H1 (cell line): Measurements from ENCODE around the gene MOB3C. TPM values are rescaled to one million over a fixed set of nuclear protein-coding genes. Genes with fewer than 3 reads are reported as not detected.

Experiments used
- BRCA1 ChIP-seq: IDR thresholded peaks from 2 replicates; pipeline ENCODE4 v1.6.1; 2012; ENCODE audit warnings: low read depth, low read length, improper control_type of control experiment
- FOSL1 ChIP-seq: IDR thresholded peaks from 2 replicates; pipeline ENCODE4 v1.6.1; 2011; ENCODE audit warnings: mild to moderate bottlenecking, low read depth, low read length, moderate library complexity; ENCODE audit not compliant: insufficient read depth
- GTF2F1 ChIP-seq: IDR thresholded peaks from 2 replicates; pipeline ENCODE4 v1.6.1; 2012; ENCODE audit warnings: low read depth, low read length, improper control_type of control experiment, borderline replicate concordance
- POU5F1 ChIP-seq: IDR thresholded peaks from 2 replicates; pipeline ENCODE4 v1.6.1; 2011; ENCODE audit warnings: low read depth, mild to moderate bottlenecking, low read length, moderate library complexity
- RBBP5 ChIP-seq: IDR thresholded peaks from 2 replicates; pipeline ENCODE4 v1.7.1; 2012; ENCODE audit warnings: low read depth, mild to moderate bottlenecking, inconsistent platforms, low read length, moderate library complexity, borderline replicate concordance
- TAF7 ChIP-seq: optimal IDR thresholded peaks from 2 replicates; pipeline ENCODE3; 2011; ENCODE audit warnings: low read depth, mild to moderate bottlenecking, inconsistent platforms, low read length, moderate library complexity, borderline replicate concordance
- polyA plus RNA-seq, 7 experiments: library from polyadenylated mRNA; depleted of rRNA in 3 of 7; stranded (reverse) in 5 of 7; unstranded in 2 of 7; fragments of >200 nt in 5 of 7; fragments of 200-250 nt in 2 of 7; gene quantifications; 1 replicate in 5 of 7; 2 replicates in 1 of 7; 4 replicates in 1 of 7; pipeline versions ENCODE4 v1.2.1 to v1.2.3, GENCODE V29; 2011 to 2013; ENCODE audit warnings: missing spikeins in 2 of 7, mixed read lengths in 2 of 7
- total RNA-seq: library from RNA; stranded (reverse); fragmentation: NEBNext Ultra II Directional; extraction: Animal tissue kit (Norgen Biotek cat#: 25700); gene quantifications from 2 replicates; pipeline ENCODE4 v1.2.1, GENCODE V29; 2021
- TF ChIP-seq, protein P1 (sequence below): fragments of 300-600 bp; sonication (generic); IDR thresholded peaks from 2 replicates; pipeline ENCODE4 v1.7.1; 2012; ENCODE audit warnings: low read length, moderate library complexity, mild to moderate bottlenecking, inconsistent platforms; ENCODE audit not compliant: insufficient replicate concordance
- TF ChIP-seq, protein P2 (sequence below): IDR thresholded peaks from 2 replicates; pipeline ENCODE4 v1.6.1; 2012; ENCODE audit warnings: low read length, inconsistent platforms

Gene MOB3C
- total and polyA plus RNA-seq, 2 of the 8 experiments (the other 6 are each of a cell fraction or from before 2014, with no cell fraction given) = 5.8 to 6.6 TPM

DNA sequence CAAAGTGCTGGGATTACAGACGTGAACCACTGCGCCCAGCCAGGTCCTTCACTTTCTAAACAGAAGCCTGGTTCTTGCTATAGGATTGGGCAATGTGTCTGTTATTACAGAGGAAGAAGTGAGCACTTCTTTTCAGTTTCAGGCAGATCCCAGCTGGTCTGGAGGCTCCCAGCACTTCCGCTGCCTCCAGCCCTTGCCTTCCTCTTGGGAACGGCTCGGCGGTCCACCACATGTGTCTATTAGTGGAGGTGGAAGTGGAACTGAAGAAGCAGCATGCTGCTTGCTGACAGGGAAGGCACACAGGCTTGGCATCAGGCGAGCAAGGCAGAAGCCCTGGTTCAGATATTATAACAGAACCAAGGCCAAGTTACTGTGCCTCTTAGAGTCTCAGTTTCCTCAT is 29.5 kb downstream of the MOB3C start (continued):
- TF ChIP-seq, protein P1, sequence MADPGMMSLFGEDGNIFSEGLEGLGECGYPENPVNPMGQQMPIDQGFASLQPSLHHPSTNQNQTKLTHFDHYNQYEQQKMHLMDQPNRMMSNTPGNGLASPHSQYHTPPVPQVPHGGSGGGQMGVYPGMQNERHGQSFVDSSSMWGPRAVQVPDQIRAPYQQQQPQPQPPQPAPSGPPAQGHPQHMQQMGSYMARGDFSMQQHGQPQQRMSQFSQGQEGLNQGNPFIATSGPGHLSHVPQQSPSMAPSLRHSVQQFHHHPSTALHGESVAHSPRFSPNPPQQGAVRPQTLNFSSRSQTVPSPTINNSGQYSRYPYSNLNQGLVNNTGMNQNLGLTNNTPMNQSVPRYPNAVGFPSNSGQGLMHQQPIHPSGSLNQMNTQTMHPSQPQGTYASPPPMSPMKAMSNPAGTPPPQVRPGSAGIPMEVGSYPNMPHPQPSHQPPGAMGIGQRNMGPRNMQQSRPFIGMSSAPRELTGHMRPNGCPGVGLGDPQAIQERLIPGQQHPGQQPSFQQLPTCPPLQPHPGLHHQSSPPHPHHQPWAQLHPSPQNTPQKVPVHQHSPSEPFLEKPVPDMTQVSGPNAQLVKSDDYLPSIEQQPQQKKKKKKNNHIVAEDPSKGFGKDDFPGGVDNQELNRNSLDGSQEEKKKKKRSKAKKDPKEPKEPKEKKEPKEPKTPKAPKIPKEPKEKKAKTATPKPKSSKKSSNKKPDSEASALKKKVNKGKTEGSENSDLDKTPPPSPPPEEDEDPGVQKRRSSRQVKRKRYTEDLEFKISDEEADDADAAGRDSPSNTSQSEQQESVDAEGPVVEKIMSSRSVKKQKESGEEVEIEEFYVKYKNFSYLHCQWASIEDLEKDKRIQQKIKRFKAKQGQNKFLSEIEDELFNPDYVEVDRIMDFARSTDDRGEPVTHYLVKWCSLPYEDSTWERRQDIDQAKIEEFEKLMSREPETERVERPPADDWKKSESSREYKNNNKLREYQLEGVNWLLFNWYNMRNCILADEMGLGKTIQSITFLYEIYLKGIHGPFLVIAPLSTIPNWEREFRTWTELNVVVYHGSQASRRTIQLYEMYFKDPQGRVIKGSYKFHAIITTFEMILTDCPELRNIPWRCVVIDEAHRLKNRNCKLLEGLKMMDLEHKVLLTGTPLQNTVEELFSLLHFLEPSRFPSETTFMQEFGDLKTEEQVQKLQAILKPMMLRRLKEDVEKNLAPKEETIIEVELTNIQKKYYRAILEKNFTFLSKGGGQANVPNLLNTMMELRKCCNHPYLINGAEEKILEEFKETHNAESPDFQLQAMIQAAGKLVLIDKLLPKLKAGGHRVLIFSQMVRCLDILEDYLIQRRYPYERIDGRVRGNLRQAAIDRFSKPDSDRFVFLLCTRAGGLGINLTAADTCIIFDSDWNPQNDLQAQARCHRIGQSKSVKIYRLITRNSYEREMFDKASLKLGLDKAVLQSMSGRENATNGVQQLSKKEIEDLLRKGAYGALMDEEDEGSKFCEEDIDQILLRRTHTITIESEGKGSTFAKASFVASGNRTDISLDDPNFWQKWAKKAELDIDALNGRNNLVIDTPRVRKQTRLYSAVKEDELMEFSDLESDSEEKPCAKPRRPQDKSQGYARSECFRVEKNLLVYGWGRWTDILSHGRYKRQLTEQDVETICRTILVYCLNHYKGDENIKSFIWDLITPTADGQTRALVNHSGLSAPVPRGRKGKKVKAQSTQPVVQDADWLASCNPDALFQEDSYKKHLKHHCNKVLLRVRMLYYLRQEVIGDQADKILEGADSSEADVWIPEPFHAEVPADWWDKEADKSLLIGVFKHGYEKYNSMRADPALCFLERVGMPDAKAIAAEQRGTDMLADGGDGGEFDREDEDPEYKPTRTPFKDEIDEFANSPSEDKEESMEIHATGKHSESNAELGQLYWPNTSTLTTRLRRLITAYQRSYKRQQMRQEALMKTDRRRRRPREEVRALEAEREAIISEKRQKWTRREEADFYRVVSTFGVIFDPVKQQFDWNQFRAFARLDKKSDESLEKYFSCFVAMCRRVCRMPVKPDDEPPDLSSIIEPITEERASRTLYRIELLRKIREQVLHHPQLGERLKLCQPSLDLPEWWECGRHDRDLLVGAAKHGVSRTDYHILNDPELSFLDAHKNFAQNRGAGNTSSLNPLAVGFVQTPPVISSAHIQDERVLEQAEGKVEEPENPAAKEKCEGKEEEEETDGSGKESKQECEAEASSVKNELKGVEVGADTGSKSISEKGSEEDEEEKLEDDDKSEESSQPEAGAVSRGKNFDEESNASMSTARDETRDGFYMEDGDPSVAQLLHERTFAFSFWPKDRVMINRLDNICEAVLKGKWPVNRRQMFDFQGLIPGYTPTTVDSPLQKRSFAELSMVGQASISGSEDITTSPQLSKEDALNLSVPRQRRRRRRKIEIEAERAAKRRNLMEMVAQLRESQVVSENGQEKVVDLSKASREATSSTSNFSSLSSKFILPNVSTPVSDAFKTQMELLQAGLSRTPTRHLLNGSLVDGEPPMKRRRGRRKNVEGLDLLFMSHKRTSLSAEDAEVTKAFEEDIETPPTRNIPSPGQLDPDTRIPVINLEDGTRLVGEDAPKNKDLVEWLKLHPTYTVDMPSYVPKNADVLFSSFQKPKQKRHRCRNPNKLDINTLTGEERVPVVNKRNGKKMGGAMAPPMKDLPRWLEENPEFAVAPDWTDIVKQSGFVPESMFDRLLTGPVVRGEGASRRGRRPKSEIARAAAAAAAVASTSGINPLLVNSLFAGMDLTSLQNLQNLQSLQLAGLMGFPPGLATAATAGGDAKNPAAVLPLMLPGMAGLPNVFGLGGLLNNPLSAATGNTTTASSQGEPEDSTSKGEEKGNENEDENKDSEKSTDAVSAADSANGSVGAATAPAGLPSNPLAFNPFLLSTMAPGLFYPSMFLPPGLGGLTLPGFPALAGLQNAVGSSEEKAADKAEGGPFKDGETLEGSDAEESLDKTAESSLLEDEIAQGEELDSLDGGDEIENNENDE = no peak
- TF ChIP-seq, protein P2, sequence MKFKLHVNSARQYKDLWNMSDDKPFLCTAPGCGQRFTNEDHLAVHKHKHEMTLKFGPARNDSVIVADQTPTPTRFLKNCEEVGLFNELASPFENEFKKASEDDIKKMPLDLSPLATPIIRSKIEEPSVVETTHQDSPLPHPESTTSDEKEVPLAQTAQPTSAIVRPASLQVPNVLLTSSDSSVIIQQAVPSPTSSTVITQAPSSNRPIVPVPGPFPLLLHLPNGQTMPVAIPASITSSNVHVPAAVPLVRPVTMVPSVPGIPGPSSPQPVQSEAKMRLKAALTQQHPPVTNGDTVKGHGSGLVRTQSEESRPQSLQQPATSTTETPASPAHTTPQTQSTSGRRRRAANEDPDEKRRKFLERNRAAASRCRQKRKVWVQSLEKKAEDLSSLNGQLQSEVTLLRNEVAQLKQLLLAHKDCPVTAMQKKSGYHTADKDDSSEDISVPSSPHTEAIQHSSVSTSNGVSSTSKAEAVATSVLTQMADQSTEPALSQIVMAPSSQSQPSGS = no peak
- TF ChIP-seq BRCA1 = no peak
- TF ChIP-seq FOSL1 = no peak
- TF ChIP-seq POU5F1 = no peak
- no peak for TF ChIP-seq GTF2F1
- no peak for TF ChIP-seq TAF7
- TF ChIP-seq RBBP5 = no peak
